22Rv1 (cell line): ENCODE results near the gene TRIM2.

ENCODE experiments used
- H3K27ac ChIP-seq: fragments of 450-650 bp; 2 replicates; pipeline ENCODE4 v1.5.1; 2017
- CTCF ChIP-seq: fragments of 450-650 bp; IDR thresholded peaks from 2 replicates; pipeline ENCODE4 v1.5.1; 2017; ENCODE audit warnings: mild to moderate bottlenecking
- ZFX ChIP-seq: fragments of 450-650 bp; IDR thresholded peaks from 2 replicates; pipeline ENCODE4 v1.6.1; 2017; ENCODE audit warnings: antibody characterized with exemption, borderline replicate concordance

The TRIM2 gene

GRCh38 chr4:153260553-153261300 lies 56.5 kb downstream of the TRIM2 start:
- H3K27ac ChIP-seq, result no peak overlapping the region
- TF ChIP-seq ZFX, result no peak
- no peak for TF ChIP-seq CTCF

DNA sequence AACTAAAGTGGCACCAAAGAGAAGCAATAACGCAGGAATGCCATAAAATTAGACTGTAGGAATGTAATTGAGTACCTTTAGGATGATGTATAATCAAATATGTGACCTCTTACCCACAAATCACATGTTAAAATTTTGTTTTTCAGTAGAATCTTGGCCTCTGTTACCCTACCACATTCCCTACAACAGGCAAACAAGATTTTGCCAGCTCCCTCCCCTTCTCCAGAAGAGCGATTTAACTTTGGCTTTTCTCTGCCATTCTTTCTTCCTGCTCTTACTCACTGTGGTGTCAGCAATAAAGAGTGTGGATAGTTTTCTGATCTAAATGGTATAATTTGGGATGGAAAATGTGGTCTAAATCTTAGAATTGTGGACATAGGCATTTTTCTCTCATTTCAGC lies 57.2 kb downstream of the TRIM2 start:
- TF ChIP-seq CTCF (no peak), ZFX (no peak)
- no peak overlapping the region for H3K27ac ChIP-seq

DNA sequence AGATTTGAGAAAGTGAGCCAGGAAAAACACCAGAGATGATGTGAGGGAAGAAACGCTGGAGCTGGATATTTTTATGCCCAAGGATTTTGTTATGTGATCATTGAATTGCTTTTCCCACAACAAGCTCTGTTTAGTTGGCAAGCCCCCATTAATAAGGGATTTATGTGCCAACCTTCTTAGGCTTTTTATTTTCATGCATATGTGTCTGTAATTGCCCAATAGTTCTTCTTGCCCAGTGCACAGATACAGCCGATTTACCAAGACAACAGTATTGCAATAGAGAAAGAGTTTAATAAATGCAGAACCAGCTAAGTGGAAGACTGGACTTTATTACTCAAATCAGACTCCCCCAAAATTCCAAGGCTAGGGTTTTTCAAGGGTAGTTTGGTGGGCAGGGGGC lies 57.7 kb downstream of the TRIM2 start:
- TF ChIP-seq ZFX, result no peak
- TF ChIP-seq CTCF, result no peak
- H3K27ac ChIP-seq, result no peak overlapping the region

- TF ChIP-seq CTCF (no peak), ZFX (no peak)
- H3K27ac ChIP-seq, result no peak overlapping the region
Observed at GRCh38 chr4:153265306-153266047, 61.2 kb downstream of the TRIM2 start.

- TF ChIP-seq CTCF (no peak), ZFX (no peak)
- no peak overlapping the region for H3K27ac ChIP-seq
Observed at GRCh38 chr4:153266988-153267387, 62.7 kb downstream of the TRIM2 start.

DNA sequence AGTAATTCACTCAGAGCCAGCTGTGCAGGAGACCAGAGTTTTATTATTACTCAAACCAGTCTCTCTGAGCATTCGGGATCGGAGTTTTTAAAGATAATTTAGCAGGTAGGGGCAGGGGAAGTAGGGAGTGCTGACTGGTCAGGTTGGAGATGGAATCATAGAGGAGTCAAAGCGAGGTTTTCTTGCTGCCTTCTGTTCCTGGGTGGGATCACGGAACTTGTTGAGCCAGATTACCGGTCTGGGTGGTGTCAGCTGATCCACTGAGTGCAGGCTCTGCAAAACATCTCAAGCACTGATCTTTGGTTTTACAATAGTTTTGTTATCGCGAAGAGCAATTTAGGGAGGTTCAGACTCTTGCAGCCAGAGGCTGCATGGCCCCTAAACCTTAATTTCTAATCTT lies 63.6 kb downstream of the TRIM2 start:
- TF ChIP-seq ZFX (no peak), CTCF (no peak)

GRCh38 chr4:153268295-153268694 lies 64.1 kb downstream of the TRIM2 start:
- H3K27ac ChIP-seq, result no peak overlapping the region
- TF ChIP-seq ZFX (no peak), CTCF (no peak)

More for the DNA sequence above, 63.6 kb downstream of the TRIM2 start:
- H3K27ac ChIP-seq, result no peak overlapping the region
